HCT116 (cell line): Measurements from ENCODE around the gene LRRC73.

Source experiments
- CTCF ChIP-seq, 3 experiments: fragments of 200-600 bp in 1 of 3; sonication (generic) in 1 of 3; IDR thresholded peaks in 2 of 3; conservative IDR thresholded peaks in 1 of 3; 2 replicates each; pipeline ENCODE4 v1.5.1; 2012 to 2017; ENCODE audit warnings: low read depth in 2 of 3, low read length in 2 of 3, antibody characterized with exemption in 1 of 3, borderline replicate concordance in 1 of 3, control low read depth in 1 of 3, mild to moderate bottlenecking in 1 of 3, mixed read lengths in 1 of 3, mixed run types in 1 of 3, moderate library complexity in 1 of 3; ENCODE audit not compliant: insufficient read depth in 1 of 3
- ELF1 ChIP-seq: IDR thresholded peaks from 2 replicates; pipeline ENCODE4 v1.6.1; 2012; ENCODE audit warnings: low read depth, borderline replicate concordance
- EZH2 ChIP-seq: fragments of 200-600 bp; sonication (generic); IDR thresholded peaks from 2 replicates; pipeline ENCODE4 v1.6.1; 2017; ENCODE audit warnings: antibody characterized with exemption, mixed run types
- FOSL1 ChIP-seq: IDR thresholded peaks from 2 replicates; pipeline ENCODE4 v1.6.1; 2012; ENCODE audit warnings: low read depth
- POLR2A ChIP-seq: IDR thresholded peaks from 2 replicates; pipeline ENCODE4 v1.7.0; 2011; ENCODE audit warnings: borderline replicate concordance; ENCODE audit not compliant: insufficient read depth, insufficient read length; ENCODE audit errors: extremely low read depth
- POLR2AphosphoS5 ChIP-seq: IDR thresholded peaks from 2 replicates; pipeline ENCODE4 v1.6.1; 2011; ENCODE audit warnings: mild to moderate bottlenecking, low read depth, low read length, moderate library complexity
- RAD21 ChIP-seq: IDR thresholded peaks from 2 replicates; pipeline ENCODE4 v1.6.1; 2012; ENCODE audit warnings: low read depth, mild to moderate bottlenecking
- REST ChIP-seq: IDR thresholded peaks from 2 replicates; pipeline ENCODE4 v1.6.1; 2012; ENCODE audit warnings: low read depth
- YY1 ChIP-seq: IDR thresholded peaks from 2 replicates; pipeline ENCODE4 v1.6.1; 2011; ENCODE audit warnings: low read length, low read depth, moderate library complexity, mild to moderate bottlenecking; ENCODE audit not compliant: insufficient replicate concordance; ENCODE audit errors: extremely low read depth
- ZBTB33 ChIP-seq: IDR thresholded peaks from 2 replicates; pipeline ENCODE4 v1.6.1; 2011; ENCODE audit warnings: mild to moderate bottlenecking, low read length, moderate library complexity; ENCODE audit not compliant: insufficient replicate concordance; ENCODE audit errors: extremely low read depth

DNA sequence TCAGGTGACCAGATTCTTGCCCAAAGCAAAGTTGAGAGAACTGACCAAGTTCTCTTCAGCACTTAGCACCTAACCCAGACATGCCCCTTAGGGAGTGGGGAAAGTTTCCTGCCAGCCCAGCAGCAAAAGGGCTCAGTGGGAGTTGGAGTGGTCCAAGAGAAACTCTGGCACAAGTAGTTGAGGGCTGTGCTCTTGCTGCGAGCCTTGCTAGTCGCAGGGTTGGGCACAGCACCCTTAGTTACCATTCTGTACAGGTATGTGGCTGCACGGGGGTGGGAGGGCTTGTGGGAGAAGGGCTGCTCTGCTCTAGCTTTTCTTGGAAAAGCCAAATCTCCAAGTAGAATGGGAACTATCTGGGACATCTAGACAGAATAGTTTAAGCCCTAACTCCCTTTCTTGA lies 13.1 kb upstream of the LRRC73 start:
- TF ChIP-seq ZBTB33 (no peak), REST (no peak), POLR2AphosphoS5 (no peak), RAD21 (no peak), EZH2 (no peak), CTCF (IDR thresholded peaks at IDR 0.05 in 2 of 3, conservative IDR thresholded peaks at IDR 0.05 in 1 of 3; ENCODE audit: borderline replicate concordance in 1 of 3, insufficient read depth in 1 of 3, low read depth in 2 of 3, low read length in 2 of 3) (no peak), YY1 (no peak), POLR2A (no peak), ELF1 (no peak), FOSL1 (no peak)
